ENCODE measurements around the gene TMCO6.

- TF ChIP-seq EZH2 (IDR thresholded peaks at IDR 0.05; ENCODE audit: insufficient read depth, poor library complexity, severe bottlenecking) (no peak), EZH2phosphoT487 (IDR thresholded peaks at IDR 0.05; ENCODE audit: insufficient read depth, low read depth) (no peak)
These were observed 19.6 kb downstream of the TMCO6 start for GRCh38 chr5:140658870-140659269.

Data from GM23248 (cell line).